ENCODE data around the gene WDFY4. TPM values are rescaled to one million over a fixed set of nuclear protein-coding genes. Genes with fewer than 3 reads are reported as not detected.

The WDFY4 gene
- total RNA-seq, 1 donor from 2014 or later = not detected

DNA sequence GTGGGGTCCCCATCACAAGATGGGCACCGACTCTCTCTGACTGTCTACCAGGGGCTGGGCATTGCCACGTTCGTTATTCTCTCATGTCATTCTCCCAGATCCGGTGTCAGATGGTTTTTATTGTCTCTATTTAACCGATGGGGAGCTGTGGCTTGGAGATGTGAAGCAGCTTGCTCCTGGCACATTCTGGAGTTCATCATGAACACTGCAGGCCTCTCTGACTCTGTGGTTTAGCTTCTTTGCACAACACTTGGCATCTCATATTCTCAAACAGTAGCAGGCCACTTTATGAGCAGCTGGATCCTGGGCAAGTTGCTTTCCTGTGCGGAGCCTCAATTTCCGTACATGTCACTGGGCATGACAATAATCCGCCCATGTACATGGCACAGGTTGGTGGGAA is 135.1 kb downstream of the WDFY4 start:
- no peaks in the 10 kb centered on the region for H3K36me3 Mint-ChIP-seq (ENCODE audit: unreplicated experiment)
- no peak overlapping the region for H3K4me3 Mint-ChIP-seq (ENCODE audit: unreplicated experiment)
- no peaks in the 10 kb centered on the region for H3K9me3 Mint-ChIP-seq (ENCODE audit: unreplicated experiment)
- no peaks in the 10 kb centered on the region for H3K27me3 Mint-ChIP-seq (ENCODE audit: unreplicated experiment)
- TF ChIP-seq CTCF (IDR thresholded peaks at IDR 0.05) = no peak
- H3K4me1 Mint-ChIP-seq (ENCODE audit: unreplicated experiment) = no peaks in the 10 kb centered on the region
- no peak for DNase-seq (ENCODE audit: extremely low spot score, unreplicated experiment)
- no peak overlapping the region for H3K27ac Mint-ChIP-seq (ENCODE audit: unreplicated experiment)

DNA sequence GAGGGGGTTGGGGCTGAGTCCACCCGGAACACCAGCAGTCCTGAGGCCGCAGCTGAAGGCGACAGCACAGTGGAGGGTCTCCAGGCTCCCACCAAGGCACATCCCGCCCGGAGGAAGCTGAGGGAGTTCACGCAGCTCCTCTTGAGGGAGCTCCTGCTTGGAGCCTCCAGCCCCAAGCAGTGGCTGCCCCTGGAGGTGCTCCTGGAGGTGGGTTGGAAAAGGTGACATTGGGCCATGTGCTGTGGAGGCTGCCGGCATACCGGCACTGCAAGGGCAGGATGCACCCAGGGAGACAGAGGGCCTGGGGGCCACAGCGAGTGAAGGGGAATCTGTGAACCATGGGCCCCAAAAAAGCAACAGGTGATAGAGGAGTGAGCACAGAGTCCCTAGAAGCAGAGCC is 135.6 kb downstream of the WDFY4 start:
- H3K9me3 Mint-ChIP-seq (ENCODE audit: unreplicated experiment) = no peaks in the 10 kb centered on the region
- no peak for DNase-seq (ENCODE audit: extremely low spot score, unreplicated experiment)
- H3K27me3 Mint-ChIP-seq (ENCODE audit: unreplicated experiment) = no peaks in the 10 kb centered on the region
- no peaks in the 10 kb centered on the region for H3K36me3 Mint-ChIP-seq (ENCODE audit: unreplicated experiment)
- TF ChIP-seq CTCF (IDR thresholded peaks at IDR 0.05) = no peak
- no peaks in the 10 kb centered on the region for H3K4me1 Mint-ChIP-seq (ENCODE audit: unreplicated experiment)
- no peak overlapping the region for H3K27ac Mint-ChIP-seq (ENCODE audit: unreplicated experiment)
- H3K4me3 Mint-ChIP-seq (ENCODE audit: unreplicated experiment) = no peak overlapping the region

GRCh38 chr10:48820699-48821098 is 136.0 kb downstream of the WDFY4 start:
- no peak for DNase-seq (ENCODE audit: extremely low spot score, unreplicated experiment)
- TF ChIP-seq CTCF (IDR thresholded peaks at IDR 0.05) = no peak
- peaks cover 3% of the 10 kb centered on the region for H3K27me3 Mint-ChIP-seq (ENCODE audit: unreplicated experiment)
- H3K36me3 Mint-ChIP-seq (ENCODE audit: unreplicated experiment) = no peaks in the 10 kb centered on the region
- H3K4me3 Mint-ChIP-seq (ENCODE audit: unreplicated experiment) = no peak overlapping the region
- H3K4me1 Mint-ChIP-seq (ENCODE audit: unreplicated experiment) = no peaks in the 10 kb centered on the region
- peaks cover 3% of the 10 kb centered on the region for H3K9me3 Mint-ChIP-seq (ENCODE audit: unreplicated experiment)
- no peak overlapping the region for H3K27ac Mint-ChIP-seq (ENCODE audit: unreplicated experiment)

GRCh38 chr10:48821111-48821510 is 136.4 kb downstream of the WDFY4 start:
- no peaks in the 10 kb centered on the region for H3K4me1 Mint-ChIP-seq (ENCODE audit: unreplicated experiment)
- no peak overlapping the region for H3K4me3 Mint-ChIP-seq (ENCODE audit: unreplicated experiment)
- H3K36me3 Mint-ChIP-seq (ENCODE audit: unreplicated experiment) = no peaks in the 10 kb centered on the region
- H3K27ac Mint-ChIP-seq (ENCODE audit: unreplicated experiment) = no peak overlapping the region
- DNase-seq (ENCODE audit: extremely low spot score, unreplicated experiment) = no peak
- H3K27me3 Mint-ChIP-seq (ENCODE audit: unreplicated experiment) = peaks cover 7% of the 10 kb centered on the region
- peaks cover 3% of the 10 kb centered on the region for H3K9me3 Mint-ChIP-seq (ENCODE audit: unreplicated experiment)
- no peak for TF ChIP-seq CTCF (IDR thresholded peaks at IDR 0.05)

DNA sequence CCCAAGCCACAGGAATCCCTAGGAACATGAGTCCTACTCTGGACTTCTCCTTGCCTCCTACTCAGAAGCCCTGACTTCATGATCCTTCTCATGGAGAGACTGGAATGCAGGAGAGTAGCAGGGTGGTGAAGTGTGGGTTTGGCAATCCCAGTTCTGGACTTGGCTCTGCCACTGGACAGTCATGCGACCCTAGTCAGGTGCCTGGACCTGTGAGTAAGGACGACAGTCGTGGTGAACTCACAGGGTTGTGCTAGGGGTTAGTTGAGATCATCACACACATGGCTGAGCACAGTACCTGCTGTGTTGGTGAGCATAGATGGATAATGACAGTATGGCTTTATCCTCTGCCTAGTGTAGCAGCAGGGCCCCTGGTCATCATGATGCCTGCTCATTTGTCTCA is 137.0 kb downstream of the WDFY4 start:
- Mint-ChIP-seq H3K9me3 (ENCODE audit: unreplicated experiment) (peaks cover 3% of the 10 kb centered on the region), H3K4me3 (ENCODE audit: unreplicated experiment) (no peak overlapping the region), H3K36me3 (ENCODE audit: unreplicated experiment) (no peaks in the 10 kb centered on the region), H3K27ac (ENCODE audit: unreplicated experiment) (no peak overlapping the region), H3K27me3 (ENCODE audit: unreplicated experiment) (peaks cover 7% of the 10 kb centered on the region), H3K4me1 (ENCODE audit: unreplicated experiment) (no peaks in the 10 kb centered on the region)
- no peak for TF ChIP-seq CTCF (IDR thresholded peaks at IDR 0.05)
- no peak for DNase-seq (ENCODE audit: extremely low spot score, unreplicated experiment)
